Measurements from ENCODE around the gene TMEM121B.
A peak's percentile ranks its signal among the peaks of the same experiment; 100 is the strongest.

Gene TMEM121B

DNA sequence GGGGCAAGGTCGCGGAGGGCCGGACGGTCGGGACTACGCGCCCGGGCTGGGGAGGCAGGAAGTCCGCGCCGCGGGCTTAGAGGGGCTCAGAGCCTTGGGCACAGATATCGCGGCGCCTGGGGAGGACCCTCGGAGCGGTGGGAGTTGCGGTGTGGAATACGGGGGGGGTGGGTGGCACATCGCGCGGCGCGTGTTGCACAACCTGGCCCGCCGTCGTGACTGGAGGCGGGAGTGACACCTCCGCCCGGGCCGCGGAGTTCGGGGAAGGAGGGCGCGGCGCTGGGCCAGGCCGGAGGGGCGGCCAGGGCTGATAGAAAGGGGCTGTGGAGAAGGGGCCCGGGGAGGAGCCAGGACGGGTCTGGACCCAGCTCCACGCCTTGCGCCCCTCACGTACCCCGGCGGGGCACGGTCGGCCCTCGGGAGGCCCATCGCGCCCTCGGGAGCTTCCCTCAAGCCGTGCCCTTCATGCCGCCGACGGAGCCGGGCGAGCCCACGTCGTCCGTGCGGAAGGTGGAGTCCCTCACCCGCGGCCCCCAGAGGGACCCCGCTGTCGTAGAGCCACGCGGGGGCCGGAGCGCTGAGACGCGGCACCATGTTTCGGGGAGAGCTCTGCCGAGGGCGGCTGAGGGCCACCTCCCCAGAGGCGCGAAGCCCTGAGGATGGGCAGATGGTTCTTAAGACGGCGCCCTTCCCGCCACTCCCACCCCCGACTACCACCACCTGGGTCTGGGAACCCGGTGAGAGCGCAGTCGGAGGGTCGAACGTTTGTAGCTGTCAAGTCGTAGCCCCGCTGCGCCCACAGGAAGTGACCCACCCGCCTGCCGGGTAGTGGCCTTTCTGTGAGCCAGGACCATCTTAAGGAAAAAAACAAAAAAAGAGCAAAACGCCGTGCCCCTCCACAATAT lies 35.6 kb downstream of the TMEM121B start:
- Histone ChIP-seq H3K9me3 (ENCODE audit: control insufficient read depth, insufficient read depth, low read length) (no peaks in the 10 kb centered on the region), H3K27me3 (ENCODE audit: control insufficient read depth, insufficient read depth, low read length) (peaks cover 29% of the 10 kb centered on the region), H3K4me3 (ENCODE audit: low read depth, low read length) (peak overlapping the region; percentile 61), H3K36me3 (ENCODE audit: control insufficient read depth, insufficient read depth, low read length) (no peaks in the 10 kb centered on the region), H3K9ac (ENCODE audit: low read depth, low read length) (no peak overlapping the region), H3K4me1 (ENCODE audit: control insufficient read depth, insufficient read depth, low read length) (peaks cover 3% of the 10 kb centered on the region)

DNA sequence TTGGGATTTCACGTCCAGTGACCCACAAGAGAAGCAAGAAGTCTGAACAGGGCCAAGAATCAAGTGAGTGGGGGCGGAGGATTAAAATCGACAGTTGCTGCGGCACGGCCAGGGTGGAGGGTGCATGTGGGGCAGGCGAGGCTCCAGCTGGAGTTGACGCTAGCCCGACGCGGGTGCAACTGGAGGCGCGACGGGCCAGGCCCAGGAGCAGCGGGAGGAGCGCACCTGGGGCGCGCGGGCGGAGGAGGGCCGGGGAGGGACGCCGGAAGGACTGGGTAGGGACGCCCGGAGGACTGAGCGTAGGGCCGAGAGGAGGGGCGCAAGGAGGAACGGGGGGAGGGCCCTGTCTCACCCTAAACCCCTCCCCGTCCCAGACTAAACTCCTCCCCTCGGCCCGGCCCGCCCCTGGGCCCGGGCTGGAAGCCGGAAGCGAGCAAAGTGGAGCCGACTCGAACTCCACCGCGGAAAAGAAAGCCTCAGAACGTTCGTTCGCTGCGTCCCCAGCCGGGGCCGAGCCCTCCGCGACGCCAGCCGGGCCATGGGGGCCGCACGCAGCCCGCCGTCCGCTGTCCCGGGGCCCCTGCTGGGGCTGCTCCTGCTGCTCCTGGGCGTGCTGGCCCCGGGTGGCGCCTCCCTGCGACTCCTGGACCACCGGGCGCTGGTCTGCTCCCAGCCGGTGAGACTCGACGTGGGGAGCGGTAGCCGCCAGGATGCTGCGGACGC lies 36.4 kb downstream of the TMEM121B start, which contains the start of gene IL17RA:
Gene IL17RA, plus strand, starts transcription at position 447 of the 723 bp plus-strand sequence. Its CDS starts 92 bp downstream, at position 539.
- H3K27me3 ChIP-seq (ENCODE audit: control insufficient read depth, insufficient read depth, low read length), result peaks cover 29% of the 10 kb centered on the region
- H3K9ac ChIP-seq (ENCODE audit: low read depth, low read length), result no peak within 1 kb of the TSS

DNA sequence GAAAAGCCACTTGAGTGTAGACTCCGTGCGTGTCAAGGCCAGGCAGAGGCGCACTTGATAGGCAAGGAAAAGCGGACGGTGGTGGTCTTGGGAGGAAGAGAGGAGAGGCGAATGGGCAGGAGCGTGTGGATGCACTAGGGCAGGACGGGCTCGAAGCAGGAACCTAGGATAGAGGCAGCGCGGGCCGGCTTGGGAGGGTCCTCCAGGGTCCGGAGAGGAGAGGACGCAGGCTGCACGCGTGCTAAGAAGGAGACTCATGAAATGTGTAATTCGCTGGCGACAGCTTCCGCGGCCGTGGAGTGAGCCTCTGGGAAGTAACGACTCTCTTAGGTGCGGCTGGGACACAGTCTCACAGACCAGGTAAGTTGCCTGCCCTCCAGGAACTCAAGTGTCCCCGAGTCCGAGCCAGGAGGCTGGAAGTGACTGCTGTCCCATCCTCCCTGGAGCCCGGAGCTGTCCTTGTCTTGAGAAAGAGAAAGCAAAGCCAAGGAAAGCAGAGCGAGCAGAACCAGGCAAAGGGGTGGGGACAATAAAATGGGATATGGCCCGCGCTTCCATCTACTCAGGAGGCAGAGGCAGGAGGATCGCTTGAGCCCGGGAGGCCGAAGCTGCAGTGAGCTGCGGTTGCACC lies 37.2 kb downstream of the TMEM121B start:
- Histone ChIP-seq H3K9ac (ENCODE audit: low read depth, low read length) (no peak overlapping the region), H3K9me3 (ENCODE audit: control insufficient read depth, insufficient read depth, low read length) (no peaks in the 10 kb centered on the region), H3K4me1 (ENCODE audit: control insufficient read depth, insufficient read depth, low read length) (no peaks in the 10 kb centered on the region), H3K27me3 (ENCODE audit: control insufficient read depth, insufficient read depth, low read length) (peaks cover 29% of the 10 kb centered on the region), H3K4me3 (ENCODE audit: low read depth, low read length) (peak overlapping the region; percentile 61), H3K36me3 (ENCODE audit: control insufficient read depth, insufficient read depth, low read length) (no peaks in the 10 kb centered on the region)

More for the DNA sequence above, 36.4 kb downstream of the TMEM121B start, which contains the start of gene IL17RA:
- H3K4me1 ChIP-seq (ENCODE audit: control insufficient read depth, insufficient read depth, low read length), result peaks cover 3% of the 10 kb centered on the region
- H3K4me3 ChIP-seq (ENCODE audit: low read depth, low read length), result peak within 1 kb of the TSS; percentile 61
- H3K9me3 ChIP-seq (ENCODE audit: control insufficient read depth, insufficient read depth, low read length), result no peaks in the 10 kb centered on the region
- no peaks in the 10 kb centered on the region for H3K36me3 ChIP-seq (ENCODE audit: control insufficient read depth, insufficient read depth, low read length)

DNA sequence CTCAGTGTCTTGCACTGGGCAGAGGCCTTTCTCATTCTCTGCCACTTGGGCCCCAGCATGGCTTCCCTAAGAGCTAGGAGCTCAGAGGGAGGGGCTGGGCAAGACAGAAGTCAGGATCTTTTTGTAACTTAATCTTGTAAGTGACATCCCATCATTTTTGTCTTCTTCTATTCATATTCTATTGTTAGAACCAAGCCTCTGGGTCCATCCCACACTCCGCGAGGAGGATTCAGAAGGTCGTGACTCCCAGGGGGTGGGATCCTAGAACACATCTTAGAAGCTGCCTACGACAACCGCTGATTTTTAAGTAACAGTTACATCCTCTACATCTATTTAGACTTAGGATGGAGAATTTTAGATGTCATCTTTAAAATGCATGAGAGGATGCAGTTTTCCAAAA lies 37.9 kb downstream of the TMEM121B start:
- no peaks in the 10 kb centered on the region for H3K9me3 ChIP-seq (ENCODE audit: control insufficient read depth, insufficient read depth, low read length)
- no peak overlapping the region for H3K9ac ChIP-seq (ENCODE audit: low read depth, low read length)
- H3K36me3 ChIP-seq (ENCODE audit: control insufficient read depth, insufficient read depth, low read length), result no peaks in the 10 kb centered on the region
- no peak overlapping the region for H3K4me3 ChIP-seq (ENCODE audit: low read depth, low read length)
- peaks cover 29% of the 10 kb centered on the region for H3K27me3 ChIP-seq (ENCODE audit: control insufficient read depth, insufficient read depth, low read length)
- no peaks in the 10 kb centered on the region for H3K4me1 ChIP-seq (ENCODE audit: control insufficient read depth, insufficient read depth, low read length)

DNA sequence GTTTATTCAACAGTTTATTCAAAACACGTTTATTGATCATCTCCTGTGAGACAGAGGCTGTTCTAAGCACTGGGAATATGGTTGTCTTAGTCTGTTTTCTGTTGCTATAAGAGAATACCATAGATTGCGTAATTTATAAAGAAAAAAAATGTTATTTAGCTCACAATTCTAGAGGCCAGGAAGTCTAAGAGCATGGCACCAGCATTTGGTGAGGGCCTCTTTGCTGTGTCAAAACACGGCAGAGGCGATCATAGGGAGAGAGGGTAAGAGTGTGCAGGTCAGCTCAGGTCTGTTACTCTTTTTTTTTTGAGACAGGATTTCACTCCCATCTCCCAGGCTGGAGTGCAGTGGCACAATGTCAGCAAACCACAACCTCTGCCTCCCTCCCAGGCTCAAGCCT lies 41.6 kb downstream of the TMEM121B start:
- H3K4me1 ChIP-seq (ENCODE audit: control insufficient read depth, insufficient read depth, low read length), result no peaks in the 10 kb centered on the region
- H3K9ac ChIP-seq (ENCODE audit: low read depth, low read length), result no peak overlapping the region

DNA sequence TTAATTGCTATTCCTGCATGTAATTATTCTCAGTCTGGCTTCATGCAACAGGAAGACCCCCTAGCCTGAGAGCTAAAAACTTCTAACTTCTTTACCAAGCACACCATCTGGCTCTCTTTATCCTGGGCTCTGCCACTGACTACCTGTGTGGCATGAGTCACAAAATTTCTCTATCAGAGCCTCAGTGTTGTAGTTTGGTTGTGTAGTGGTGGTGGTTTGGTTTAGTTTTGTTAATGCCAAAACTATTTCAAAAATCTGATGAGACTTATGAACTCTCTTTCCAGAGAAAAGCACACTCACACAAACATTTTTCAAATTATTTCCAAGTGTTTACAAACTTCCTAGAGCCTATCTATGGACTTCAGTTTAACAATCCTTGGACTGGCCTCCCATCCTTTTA lies 43.9 kb downstream of the TMEM121B start:
- no peaks in the 10 kb centered on the region for H3K4me1 ChIP-seq (ENCODE audit: control insufficient read depth, insufficient read depth, low read length)
- H3K27me3 ChIP-seq (ENCODE audit: control insufficient read depth, insufficient read depth, low read length), result no peaks in the 10 kb centered on the region
- H3K4me3 ChIP-seq (ENCODE audit: low read depth, low read length), result no peak overlapping the region
- H3K36me3 ChIP-seq (ENCODE audit: control insufficient read depth, insufficient read depth, low read length), result no peaks in the 10 kb centered on the region
- no peak overlapping the region for H3K9ac ChIP-seq (ENCODE audit: low read depth, low read length)
- no peaks in the 10 kb centered on the region for H3K9me3 ChIP-seq (ENCODE audit: control insufficient read depth, insufficient read depth, low read length)

More for the DNA sequence above, 41.6 kb downstream of the TMEM121B start:
- Histone ChIP-seq H3K4me3 (ENCODE audit: low read depth, low read length) (no peak overlapping the region), H3K27me3 (ENCODE audit: control insufficient read depth, insufficient read depth, low read length) (peaks cover 6% of the 10 kb centered on the region), H3K9me3 (ENCODE audit: control insufficient read depth, insufficient read depth, low read length) (no peaks in the 10 kb centered on the region), H3K36me3 (ENCODE audit: control insufficient read depth, insufficient read depth, low read length) (no peaks in the 10 kb centered on the region)

DNA sequence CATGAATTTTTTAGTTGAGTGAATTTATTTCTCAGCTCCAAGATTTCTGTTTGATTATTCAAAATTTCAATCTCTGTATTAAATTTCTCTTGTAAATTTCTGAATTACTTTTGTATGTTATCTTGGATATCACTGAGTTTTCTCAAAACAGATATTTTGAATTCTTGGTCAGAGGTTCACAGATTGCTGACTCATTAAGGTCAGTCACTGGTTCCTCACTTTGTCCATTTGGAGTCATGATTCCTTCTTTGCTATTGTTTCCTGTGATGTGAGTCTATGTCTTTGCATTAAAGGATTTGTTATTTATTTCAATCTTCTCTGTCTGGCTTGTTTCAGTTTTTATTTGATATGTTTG lies 46.5 kb downstream of the TMEM121B start:
- Histone ChIP-seq H3K27me3 (ENCODE audit: control insufficient read depth, insufficient read depth, low read length) (no peaks in the 10 kb centered on the region), H3K9me3 (ENCODE audit: control insufficient read depth, insufficient read depth, low read length) (no peaks in the 10 kb centered on the region), H3K36me3 (ENCODE audit: control insufficient read depth, insufficient read depth, low read length) (no peaks in the 10 kb centered on the region), H3K4me1 (ENCODE audit: control insufficient read depth, insufficient read depth, low read length) (no peaks in the 10 kb centered on the region), H3K9ac (ENCODE audit: low read depth, low read length) (no peak overlapping the region), H3K4me3 (ENCODE audit: low read depth, low read length) (no peak overlapping the region)

DNA sequence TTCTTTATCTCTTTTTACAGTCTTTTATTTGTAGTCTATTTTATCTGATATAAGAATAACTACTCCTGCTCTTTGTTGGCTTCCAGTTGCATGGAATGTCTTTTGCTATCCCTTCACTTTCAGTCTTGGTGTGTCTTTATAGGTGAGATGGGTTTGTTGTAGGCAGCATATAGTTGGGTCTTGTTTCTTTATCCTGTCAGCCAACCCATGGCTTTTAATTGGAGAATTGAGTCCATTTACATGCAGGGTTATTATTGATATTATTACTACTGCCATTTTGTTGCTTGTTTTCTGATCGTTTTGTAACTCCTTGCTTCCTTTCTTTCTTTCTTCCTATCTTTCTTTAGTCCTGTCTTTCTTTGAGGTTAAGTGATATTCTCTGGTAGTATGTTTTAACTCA lies 48.3 kb downstream of the TMEM121B start:
- no peak overlapping the region for H3K4me3 ChIP-seq (ENCODE audit: low read depth, low read length)
- no peaks in the 10 kb centered on the region for H3K4me1 ChIP-seq (ENCODE audit: control insufficient read depth, insufficient read depth, low read length)
- H3K9ac ChIP-seq (ENCODE audit: low read depth, low read length), result no peak overlapping the region
- H3K27me3 ChIP-seq (ENCODE audit: control insufficient read depth, insufficient read depth, low read length), result no peaks in the 10 kb centered on the region
- no peaks in the 10 kb centered on the region for H3K9me3 ChIP-seq (ENCODE audit: control insufficient read depth, insufficient read depth, low read length)
- no peaks in the 10 kb centered on the region for H3K36me3 ChIP-seq (ENCODE audit: control insufficient read depth, insufficient read depth, low read length)

Data from iPS-15b (cell line).